Right hindlimb (tissue), 1 donor: ENCODE results near the gene CCIN.
"Not testable (repeated sequence)": the region's sequence is repeated elsewhere in the genome, so short reads cannot be mapped to it uniquely, and the experiment has no call there.

Source experiments
- DNase-seq: peaks from one replicate; pipeline ENCODE4 v3.0.0-alpha.2; 2018

CCIN gene

DNA sequence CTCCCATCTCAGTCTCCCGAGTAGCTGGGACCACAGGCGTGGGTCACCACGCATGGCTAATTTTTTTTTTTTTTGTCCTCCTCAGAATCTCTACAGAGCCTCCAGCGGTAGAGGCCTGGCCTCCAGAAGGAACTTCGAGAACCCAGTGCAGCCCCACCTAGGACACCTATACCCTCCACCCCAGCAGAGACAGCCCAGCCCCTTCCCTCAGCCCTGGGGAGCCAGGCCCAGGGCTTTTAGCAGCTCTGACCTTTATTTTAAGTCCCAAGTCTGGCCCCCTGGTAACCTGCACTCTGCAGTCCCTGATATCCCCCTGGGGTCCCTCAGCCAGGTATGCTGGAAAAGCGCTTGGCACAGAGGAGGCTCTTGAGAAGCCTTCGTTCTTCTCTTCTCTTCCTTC lies 27.4 kb upstream of the CCIN start:
- DNase-seq = no peak

DNA sequence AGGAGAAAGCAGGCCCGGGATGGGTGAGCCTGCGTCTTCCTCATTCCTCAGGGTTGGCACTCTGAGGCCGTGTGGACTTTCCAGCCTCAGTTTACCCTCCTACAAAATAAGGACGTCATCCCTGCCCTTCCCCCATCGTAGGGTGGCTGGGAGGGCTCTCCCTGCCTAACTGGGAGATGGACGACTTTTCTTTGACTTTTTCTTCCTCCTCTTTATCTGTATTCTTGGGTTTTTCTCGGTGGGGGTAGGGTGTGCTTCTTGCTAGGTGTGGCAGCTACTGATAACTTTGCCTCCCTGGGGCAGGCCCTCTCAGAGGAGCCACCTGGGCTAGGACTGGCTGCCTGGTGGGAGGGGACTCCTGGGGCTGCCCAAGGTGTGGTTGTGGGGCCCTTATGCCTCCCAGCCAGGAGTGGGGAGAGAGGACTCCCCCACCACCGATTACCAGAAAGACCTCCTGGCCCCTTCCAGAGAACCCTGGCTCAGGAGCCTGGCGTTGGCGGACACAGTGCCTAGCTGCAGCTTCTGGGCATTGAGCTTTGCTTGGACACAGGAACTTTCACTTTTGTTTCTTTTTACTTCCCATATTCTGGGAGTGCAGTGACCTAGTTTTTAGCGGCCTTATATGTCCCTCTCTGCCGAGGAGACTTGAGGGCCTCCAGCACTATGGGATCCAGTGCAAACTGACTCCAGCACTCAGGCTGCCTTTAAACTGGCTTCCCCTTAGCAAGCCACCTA lies 26.5 kb upstream of the CCIN start:
- no peak for DNase-seq

DNA sequence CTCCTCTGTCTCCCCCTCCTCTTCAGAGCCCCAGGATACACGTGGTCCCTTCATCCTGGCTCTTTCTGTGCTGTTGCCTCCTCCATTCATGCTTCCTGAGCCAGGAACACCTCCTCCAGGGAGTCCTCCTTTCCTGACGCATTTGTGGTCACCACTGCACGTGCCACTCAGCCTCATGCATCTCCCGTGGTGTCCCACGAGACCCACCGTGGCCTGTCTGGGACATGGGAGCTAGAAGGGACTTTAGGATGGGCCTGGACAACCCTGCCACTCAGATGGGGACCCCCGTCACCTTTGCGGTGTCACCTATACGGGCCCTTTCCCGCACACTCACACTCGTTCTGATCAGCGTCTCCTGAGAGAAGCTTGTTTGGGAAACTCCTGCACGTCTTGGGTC lies 25.9 kb upstream of the CCIN start:
- no peak for DNase-seq

DNA sequence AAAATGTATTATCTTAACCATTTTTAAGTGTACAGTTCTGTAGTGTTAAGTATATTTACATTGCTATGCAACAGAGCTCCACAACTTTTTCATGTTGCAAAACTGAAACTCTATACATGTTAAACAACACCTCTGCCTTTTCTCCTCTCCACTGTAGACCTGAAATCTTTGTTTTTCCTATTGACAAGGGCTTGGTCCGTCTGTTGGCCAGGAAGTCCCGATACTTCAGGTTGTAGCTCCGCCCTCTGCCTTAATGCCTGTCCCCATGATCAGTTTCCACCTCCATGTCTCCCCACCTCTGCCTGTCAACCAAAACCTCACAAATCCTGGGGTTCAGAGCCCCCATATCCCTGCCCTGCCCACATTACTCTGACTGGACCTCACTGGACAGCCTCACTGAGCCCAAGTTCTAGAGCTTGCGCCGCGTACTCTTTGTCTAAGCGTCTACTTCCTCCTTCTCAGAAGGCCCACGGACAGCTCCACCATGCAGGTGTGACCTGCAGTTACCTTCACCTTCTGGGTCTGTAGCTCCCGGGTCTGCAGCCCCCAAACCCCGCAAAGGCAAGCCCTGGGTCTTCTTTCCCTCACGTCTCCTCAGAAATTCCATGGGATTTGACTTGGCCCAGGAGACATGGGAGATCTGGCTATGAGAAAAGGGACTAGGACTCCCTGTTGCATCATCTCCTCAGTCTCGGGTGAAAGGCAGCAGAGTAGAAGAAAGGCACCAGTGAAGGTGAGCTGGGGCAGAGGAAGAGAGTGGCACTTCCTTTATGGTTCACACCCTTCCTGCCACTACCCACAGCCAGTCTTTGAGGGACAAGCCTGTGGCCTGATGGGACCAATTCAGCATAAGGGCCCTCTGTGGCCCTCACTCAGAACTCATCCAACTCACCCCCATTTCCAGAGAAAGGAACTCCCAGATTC lies 24.6 kb upstream of the CCIN start:
- DNase-seq = no peak

DNA sequence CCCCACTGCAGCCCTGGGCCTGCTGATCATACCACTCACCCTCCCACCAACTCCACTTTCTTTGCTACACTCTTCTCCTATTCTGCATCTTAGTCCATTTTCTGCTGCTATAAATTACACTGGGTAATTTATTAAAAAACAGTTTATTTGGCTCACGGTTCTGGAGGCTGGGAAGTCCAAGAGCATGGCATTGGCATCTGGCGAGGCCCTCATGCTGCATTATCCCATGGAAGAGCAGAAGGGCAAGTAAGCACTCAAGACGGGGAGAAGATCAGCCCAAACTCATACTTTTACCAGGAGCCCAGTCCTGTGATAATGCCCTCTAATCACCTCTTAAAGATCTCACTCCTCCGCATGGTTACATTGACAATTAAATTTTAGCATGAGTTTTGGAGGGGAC lies 23.2 kb upstream of the CCIN start:
- no peak for DNase-seq

DNA sequence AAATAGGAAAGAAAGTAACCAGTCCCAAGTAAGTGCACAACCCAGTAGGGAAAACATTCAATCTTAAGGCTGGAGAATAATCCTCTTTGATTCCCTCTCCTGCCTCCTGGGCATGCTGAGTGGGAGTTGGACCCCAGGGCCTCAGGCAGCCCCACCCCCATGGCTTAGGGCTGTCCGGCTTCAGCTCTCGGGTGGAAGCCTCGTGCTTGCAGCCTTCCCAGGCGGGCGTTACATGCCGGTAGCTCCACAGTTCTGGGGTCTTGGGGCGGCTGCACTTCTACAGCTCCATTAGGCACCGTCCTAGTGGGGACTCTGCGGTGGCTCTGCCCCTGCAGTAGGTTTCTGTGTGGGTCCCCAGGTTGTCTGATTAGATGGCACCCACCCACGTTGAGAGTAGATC lies 22.5 kb upstream of the CCIN start:
- DNase-seq = no peak

DNA sequence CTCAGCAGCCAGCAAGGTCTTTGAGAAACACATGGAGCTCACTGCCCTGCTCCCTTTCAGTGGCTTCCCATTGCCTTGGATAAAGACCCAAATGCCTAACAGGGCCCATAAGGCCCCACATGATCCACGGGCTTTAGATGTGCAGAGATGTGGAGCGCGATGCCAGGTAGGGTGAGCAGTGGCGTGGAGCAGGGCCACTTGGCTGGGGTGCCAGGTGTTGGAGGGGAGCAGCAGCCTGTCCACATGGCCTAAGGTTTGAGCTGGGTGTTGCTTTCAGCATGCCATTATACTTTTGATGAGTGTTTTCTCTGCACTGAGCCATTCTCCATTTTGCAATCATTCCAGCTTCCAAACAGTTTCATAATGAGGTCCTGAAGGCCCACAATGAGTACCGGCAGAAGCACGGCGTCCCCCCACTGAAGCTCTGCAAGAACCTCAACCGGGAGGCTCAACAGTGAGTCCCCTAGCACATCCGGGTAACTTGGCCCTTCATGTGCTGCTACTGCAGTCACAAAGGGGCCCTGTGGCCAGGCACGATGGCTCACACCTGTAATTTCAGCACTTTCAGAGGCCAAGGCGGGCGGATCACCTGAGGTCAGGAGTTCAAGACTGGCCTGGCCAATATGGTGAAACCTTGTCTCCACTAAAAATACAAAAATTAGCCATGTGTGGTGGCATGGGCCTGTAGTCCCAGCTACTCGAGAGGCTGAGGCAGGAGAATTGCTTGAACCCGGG lies 21.6 kb upstream of the CCIN start:
- no peak for DNase-seq

DNA sequence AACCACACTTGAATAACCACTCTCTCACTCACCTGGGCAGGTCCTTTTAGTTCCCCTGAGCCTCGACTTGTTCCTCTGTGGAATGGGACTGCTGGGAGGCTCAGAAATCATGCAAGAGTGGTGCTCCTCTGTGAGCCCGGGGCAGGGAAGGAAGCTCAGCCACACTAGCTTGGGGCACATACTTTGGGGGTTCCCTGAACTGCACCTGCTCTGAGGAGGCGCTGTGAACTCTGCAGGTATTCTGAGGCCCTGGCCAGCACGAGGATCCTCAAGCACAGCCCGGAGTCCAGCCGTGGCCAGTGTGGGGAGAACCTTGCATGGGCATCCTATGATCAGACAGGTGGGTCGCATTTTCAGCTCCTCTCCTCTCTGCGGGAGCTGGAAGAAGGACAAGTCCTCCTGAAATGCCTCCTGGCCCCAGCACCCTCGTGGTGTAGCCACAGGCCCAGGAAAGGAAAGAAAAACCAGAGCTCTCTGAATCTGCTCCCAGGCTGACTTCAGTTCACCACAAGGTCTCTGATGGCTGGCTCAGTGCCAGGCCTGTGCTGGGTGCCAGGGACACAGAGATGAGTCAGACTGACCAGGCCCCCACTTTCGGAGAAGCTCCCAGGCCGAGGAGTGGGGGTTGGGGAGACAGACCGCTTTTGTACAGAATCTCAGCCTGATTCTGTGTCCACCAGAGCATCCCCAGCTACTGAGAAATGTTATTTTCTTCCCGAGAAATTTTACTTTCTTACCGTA lies 20.7 kb upstream of the CCIN start:
- peak; percentile 91 for DNase-seq

DNA sequence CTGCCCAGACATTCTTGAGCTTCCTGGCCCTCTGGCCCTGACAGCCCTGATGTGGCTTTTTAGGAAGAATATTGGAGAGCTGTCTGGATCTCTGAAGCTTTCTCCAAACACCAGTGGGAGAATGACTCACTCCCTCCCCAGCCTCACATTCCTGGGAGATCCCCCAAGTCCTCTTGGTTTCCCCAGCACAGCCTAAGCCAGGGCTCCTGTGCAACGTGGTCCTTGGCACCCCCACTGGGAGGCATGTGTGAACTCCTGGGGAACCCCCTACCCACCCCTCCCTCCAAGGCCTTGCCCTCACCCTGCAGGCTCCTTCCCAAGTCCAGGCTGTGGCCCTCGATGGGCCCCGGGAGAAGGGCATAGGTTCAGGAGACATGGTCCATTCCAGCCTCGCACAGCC lies 20.0 kb upstream of the CCIN start:
- no peak for DNase-seq

DNA sequence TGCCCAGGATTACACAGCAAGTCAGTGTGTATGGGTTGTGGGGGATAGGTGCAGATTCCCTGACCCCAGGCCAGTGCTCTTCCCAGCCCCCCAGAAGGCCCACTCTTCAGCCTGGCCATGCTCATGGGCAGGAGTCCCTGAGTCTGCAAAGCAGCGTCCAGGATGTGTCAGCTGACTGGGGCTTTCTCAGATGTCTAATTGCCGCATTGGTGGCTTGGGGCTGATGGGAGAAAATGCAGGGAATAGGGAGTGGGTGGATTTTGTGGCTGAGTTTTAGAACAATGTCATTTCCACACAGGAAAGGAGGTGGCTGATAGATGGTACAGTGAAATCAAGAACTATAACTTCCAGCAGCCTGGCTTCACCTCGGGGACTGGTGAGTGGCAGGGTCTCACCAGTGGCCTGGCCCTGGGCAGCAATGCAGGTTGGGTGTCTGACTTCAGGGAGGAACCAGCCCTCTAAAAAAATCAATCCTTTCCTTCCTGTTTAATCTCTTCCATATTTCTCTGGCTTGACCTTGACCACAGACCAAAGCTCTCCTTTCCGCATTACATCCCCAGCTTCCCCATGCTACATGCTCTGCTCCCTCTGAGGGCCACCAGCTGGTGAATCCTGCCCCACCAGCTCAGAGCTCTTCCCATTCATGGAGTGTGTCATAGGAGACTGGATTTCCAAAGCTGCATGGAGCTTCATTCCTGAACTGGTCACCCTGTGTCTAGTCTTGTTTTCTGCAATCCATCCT lies 18.4 kb upstream of the CCIN start:
- DNase-seq = no peak

DNA sequence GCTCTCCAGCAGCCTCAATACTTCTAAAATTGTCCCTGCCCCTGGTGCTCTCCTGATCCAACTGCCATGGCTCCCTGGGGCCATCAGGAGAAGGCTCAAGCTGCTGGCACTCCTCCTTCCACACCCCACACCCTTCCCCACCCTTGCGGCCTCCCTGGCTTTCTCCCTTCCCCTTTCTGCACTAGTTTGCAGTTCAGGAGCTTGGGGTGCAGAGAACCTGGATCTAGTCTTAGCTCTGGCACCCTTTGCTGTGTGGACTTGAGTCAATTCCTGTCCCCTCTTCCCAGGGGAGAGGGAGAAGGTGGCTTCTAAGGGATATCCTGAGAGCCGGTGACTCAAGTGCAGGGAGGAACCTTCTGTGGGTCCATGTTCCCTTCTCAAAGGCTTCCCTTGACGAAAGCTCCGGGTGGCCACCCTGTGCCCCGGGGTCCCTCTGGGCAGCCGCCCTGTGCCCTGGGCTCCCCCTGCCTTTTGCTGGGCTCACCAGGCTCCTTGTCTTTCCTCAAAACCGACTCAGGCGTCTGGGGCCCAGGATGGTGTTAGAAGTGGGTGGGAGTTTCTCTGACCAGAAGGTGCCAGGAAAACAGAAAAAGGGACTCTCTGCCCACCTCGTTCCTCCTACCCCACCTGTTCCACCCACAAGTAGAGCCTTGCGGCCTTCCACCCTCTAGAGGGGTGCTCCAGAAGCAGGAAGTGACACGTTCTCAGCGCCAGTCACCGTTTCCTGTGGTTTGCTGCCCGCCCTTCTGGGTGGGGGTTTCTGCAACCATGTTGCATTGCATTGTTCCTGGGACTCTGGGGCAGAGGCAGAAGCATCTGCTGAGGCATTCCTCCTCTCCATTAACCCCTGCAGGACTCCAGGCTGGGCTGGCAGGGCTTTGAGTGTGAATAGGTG lies 17.6 kb upstream of the CCIN start:
- no peak for DNase-seq

DNA sequence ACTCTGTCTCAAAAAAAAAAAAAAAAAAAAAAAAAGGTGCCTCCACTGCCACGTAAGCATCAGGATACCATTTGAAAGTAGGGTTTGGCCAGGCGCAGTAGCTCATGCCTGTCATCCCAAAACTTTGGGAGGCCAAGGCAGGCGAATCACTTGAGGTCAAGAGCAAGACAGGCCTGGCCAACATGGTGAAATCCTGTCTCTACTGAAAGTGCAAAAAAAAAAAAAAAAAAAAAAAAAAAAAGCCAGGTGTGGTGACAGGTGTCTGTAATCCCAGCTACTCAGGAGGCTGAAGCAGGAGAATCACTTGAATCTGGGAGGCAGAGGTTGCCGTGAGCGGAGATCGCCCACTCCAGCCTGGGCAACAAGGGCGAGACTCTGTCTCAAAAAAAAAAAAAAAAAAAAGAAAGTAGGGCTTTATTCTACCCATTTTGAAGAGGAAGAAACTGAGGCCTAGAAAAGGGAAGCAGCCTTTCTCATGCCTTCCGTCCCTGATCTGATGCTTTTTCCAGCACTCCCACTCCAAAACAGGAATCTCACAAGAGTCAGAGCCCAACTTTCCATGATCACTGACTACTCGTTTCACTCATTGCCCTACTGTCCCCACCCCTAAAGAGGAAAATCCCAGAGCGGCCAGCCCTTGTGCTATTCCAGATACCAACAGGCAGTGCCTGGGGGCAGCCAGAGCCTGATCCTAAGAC lies 16.3 kb upstream of the CCIN start:
- DNase-seq = no peak

DNA sequence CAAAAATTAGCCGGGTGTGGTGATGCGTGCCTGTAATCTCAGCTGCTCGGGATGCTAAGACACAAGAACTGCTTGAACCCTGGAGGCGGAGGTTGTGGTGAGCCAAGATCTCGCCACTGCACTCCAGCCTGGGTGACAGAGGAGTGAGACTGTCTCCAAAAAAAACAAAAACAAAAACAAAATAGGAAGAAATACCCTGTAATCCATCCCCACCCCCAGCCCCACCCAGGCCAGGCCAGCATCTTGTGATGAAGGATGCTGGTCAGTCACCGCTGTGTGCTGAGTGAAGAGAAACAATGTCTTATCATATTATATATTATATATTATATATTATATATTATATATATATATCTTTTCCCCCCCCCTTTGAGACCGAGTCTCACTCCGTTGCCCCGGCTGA lies 15.4 kb upstream of the CCIN start:
- DNase-seq = no peak

DNA sequence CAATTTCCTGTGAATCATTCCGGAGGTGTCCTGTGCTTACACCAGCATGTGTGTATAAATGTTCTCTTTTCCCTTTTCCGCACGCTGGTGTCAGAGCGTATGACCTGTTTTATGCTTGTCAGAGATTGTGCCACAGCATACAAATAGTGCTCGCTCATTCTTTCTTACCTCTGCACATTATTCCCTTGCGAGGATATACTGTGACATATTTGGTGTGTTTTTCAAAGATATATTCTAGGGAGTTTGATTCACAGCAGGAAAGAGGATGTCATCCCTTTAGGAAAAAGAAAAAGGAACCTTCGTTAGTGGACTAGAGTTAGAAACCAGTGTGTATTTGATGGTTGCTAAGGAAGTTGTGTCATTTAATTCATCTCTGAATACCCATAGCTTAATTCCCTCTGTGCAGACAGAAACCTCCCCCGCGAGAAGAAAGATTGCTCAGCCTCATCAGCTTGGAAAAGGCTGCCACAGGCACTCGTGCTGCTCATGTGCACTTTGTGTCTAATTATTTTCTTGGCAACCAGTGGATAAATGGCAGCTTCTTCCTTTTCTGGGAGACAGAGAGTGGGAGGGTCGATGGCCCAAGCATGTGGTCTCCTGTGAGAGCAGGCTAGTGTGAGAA lies 14.7 kb upstream of the CCIN start:
- peak; percentile 81 for DNase-seq

DNA sequence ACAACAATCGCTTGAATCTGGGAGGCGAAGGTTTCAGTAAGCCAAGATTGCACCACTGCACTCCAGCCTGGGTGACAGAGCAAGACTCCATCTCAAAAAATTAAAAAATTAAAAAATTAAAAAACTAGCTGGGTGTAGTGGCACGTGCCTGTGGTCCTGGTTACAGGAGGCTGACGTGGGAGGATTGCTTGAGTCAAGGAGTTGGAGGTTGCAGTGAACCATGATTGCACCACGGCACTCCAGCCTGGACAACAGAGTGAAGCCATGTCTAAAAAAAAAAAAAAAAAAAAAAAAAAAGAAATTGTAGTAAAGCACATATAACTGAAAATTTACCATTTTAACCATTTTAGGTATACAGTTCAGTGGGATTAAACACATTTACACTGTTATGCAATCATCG lies 13.1 kb upstream of the CCIN start:
- DNase-seq = no peak

DNA sequence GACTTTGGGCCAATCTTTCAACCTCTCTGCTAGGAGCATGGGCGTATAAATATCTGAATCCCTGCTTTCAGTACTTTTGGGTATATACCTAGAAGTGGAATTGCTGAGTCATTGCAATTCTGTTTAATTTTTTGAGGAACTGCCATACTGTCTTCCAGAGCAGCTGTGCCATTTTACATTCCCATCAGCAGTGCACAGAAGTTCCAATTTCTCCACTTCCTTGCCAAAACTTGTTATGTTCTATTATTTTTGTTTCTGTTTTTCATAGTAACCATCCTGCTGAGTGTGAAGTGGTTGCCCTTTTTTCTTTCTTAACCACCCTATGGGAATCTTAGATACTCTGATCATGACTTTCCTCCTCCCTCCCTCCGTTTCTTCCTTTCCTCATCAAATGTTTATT lies 11.1 kb upstream of the CCIN start:
- DNase-seq = no peak

DNA sequence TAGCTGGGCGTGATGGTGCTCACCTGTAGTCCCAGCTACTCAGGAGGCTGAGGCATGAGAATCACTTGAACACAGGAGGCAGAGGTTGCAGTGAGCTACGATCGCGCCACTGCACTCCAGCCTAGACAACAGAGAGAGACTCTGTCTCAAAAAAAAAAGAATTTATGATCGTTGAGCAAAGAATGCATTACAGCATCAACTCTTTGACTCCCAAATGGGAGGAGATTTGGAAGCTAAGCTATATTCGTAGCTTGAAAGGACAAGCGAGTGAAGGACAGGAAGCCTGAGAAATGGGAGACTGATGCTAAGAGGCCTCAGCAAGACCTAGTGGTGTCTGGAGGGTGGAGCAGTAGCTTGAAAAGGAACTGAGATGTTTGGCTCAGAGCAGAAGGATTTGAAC lies 10.3 kb upstream of the CCIN start:
- DNase-seq = no peak

DNA sequence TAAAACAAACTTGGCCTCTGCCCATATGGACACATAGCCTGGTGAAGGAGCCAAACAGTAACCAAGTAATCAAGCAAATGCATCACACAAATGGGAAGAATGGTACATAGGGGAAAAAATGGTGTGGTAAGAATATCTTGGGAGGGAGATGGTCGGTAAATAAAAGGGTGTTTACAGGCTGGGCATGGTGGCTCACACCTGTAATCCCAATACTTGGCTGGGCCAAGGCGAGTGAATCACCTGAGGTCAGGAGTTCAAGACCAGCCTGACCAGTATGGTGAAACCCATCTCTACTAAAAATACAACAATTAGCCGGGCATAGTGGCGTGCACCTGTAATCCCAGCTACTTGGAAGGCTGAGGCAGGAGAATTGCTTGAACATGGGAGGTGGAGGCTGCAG lies 9.7 kb upstream of the CCIN start:
- DNase-seq = not testable (repeated sequence)

DNA sequence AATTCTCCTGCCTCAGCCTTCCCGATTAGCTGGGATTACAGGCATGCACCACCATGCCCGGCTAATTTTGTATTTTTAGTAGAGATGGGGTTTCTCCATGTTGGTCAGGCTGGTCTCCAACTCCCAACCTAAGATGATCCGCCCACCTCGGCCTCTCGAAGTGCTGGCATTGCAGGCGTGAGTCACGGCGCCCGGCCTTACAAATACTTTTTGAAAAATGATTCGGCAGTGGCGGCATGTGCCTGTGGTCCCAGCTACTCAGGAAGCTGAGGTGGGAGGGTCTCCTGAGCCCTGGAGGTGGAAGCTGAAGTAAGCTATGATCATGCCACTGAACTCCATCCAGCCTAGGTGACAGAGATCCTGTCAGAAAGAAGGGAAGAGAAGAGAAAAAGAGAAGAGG lies 9.1 kb upstream of the CCIN start:
- DNase-seq = not testable (repeated sequence)

DNA sequence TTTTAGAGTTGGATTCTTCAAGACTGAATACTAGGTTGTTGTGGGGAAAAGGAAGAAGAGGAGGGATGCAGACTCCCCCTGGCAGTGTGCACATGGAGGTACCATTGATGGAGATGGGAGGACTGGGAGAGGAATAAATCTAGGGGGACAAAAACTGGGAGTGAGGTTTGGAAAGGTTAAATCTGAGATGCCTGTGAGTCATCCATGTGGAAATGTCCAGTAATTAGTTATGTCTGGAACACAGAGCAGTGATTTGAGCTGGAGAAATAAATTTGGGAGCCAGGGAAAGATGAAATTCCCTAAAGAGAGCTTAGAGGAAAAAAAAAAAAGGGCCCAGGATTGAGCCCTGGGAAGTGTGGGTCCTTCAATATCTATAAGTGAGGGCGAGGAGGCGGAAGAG lies 8.0 kb upstream of the CCIN start:
- no peak for DNase-seq
